ENCODE measurements around the gene HAUS7. TPM values are rescaled to one million over a fixed set of nuclear protein-coding genes. Genes with fewer than 3 reads are reported as not detected.

Gene HAUS7
- total RNA-seq, 1 experiment from 2014 or later: 28.9 TPM

GRCh38 chrX:153463556-153463955 is 6.8 kb downstream of the HAUS7 start:
- Histone ChIP-seq H3K36me3 (ENCODE audit: control insufficient read depth in 1 of 2, insufficient read depth in 2 of 2, low read length in 2 of 2) (0 out of 4 replicates have a peak, but pooled peaks cover 0 to 3% of the 10 kb centered on the region in 2 experiments), H3K9me3 (ENCODE audit: control insufficient read depth in 1 of 2, insufficient read depth in 1 of 2, low read depth in 1 of 2, low read length in 2 of 2) (no peaks in the 10 kb centered on the region), H3K27me3 (ENCODE audit: insufficient read depth, low read length) (no peaks in the 10 kb centered on the region), H3K4me1 (ENCODE audit: control insufficient read depth in 1 of 2, insufficient read depth in 2 of 2, low read length in 2 of 2) (no peaks in the 10 kb centered on the region), H3K9ac (ENCODE audit: low read length) (no peak overlapping the region), H3K4me3 (replicated peaks in 1 of 2; ENCODE audit: low read depth in 1 of 2, low read length in 2 of 2) (no peak overlapping the region), H3K27ac (ENCODE audit: low read depth, low read length) (no peak overlapping the region), H3K79me2 (ENCODE audit: insufficient read depth, low read length) (no peaks in the 10 kb centered on the region; the same call in 1 of the 2 replicates), H3K4me2 (ENCODE audit: low read length) (no peak overlapping the region), H3K9me2 (ENCODE audit: insufficient read depth) (no peaks in the 10 kb centered on the region), H2AFZ (ENCODE audit: low read depth, low read length, poor library complexity, severe bottlenecking) (no peak overlapping the region), H4K20me1 (ENCODE audit: insufficient read depth) (no peaks in the 10 kb centered on the region)
- RAD21 ChIA-PET (ENCODE audit: low non-redundant PET in 1 of 2, low total read pairs in 2 of 2, uncharacterized antibody in 2 of 2, unreplicated experiment in 2 of 2): no interaction called here
- DNase-seq (ENCODE audit: low read depth, low spot score) (no peak), ATAC-seq (no peak)
- intact Hi-C loops (cut with micrococcal nuclease): no loop called here
- POLR2A ChIA-PET: no interaction called here
- CTCF ChIA-PET: no interaction called here
- TF ChIP-seq POLR2AphosphoS5 (IDR thresholded peaks at IDR 0.05; ENCODE audit: low read depth, low read length) (no peak), MAX (IDR thresholded peaks at IDR 0.05) (no peak), FOSL1 (IDR thresholded peaks at IDR 0.05; ENCODE audit: low read depth) (no peak), ZFX (IDR thresholded peaks at IDR 0.05) (no peak), SIN3A (IDR thresholded peaks at IDR 0.05; ENCODE audit: low read depth) (no peak), CEBPB (IDR thresholded peaks at IDR 0.05; ENCODE audit: low read depth) (no peak)
- BruUV-seq (replicated peaks): no TSS peak

GRCh38 chrX:153463031-153463430 is 7.3 kb downstream of the HAUS7 start:
- intact Hi-C loops (cut with micrococcal nuclease): no loop called here
- DNase-seq (ENCODE audit: low read depth, low spot score) (no peak), ATAC-seq (no peak)
- no peak for TF ChIP-seq ZNF274 (IDR thresholded peaks at IDR 0.05; ENCODE audit: low read depth, low read length)
- TF ChIP-seq ATF3 (IDR thresholded peaks at IDR 0.05): no peak
- TF ChIP-seq SP1 (IDR thresholded peaks at IDR 0.05; ENCODE audit: low read depth): no peak
- no peak for TF ChIP-seq SRF (IDR thresholded peaks at IDR 0.05; ENCODE audit: low read depth)
- no peak for TF ChIP-seq FOSL1 (IDR thresholded peaks at IDR 0.05; ENCODE audit: low read depth)
- no peak for TF ChIP-seq MAX (IDR thresholded peaks at IDR 0.05)
- TF ChIP-seq ELF1 (IDR thresholded peaks at IDR 0.05; ENCODE audit: borderline replicate concordance, low read depth): no peak
- Histone ChIP-seq H3K9me2 (ENCODE audit: insufficient read depth) (no peaks in the 10 kb centered on the region), H3K36me3 (ENCODE audit: control insufficient read depth in 1 of 2, insufficient read depth in 2 of 2, low read length in 2 of 2) (0 out of 4 replicates have a peak, but pooled peaks cover 0 to 3% of the 10 kb centered on the region in 2 experiments), H3K9me3 (ENCODE audit: control insufficient read depth in 1 of 2, insufficient read depth in 1 of 2, low read depth in 1 of 2, low read length in 2 of 2) (no peaks in the 10 kb centered on the region), H3K27ac (ENCODE audit: low read depth, low read length) (no peak overlapping the region), H3K27me3 (ENCODE audit: insufficient read depth, low read length) (no peaks in the 10 kb centered on the region), H3K4me3 (replicated peaks in 1 of 2; ENCODE audit: low read depth in 1 of 2, low read length in 2 of 2) (no peak overlapping the region), H3K9ac (ENCODE audit: low read length) (no peak overlapping the region), H2AFZ (ENCODE audit: low read depth, low read length, poor library complexity, severe bottlenecking) (no peak overlapping the region), H3K4me1 (ENCODE audit: control insufficient read depth in 1 of 2, insufficient read depth in 2 of 2, low read length in 2 of 2) (no peaks in the 10 kb centered on the region), H3K4me2 (ENCODE audit: low read length) (no peak overlapping the region), H4K20me1 (ENCODE audit: insufficient read depth) (no peaks in the 10 kb centered on the region), H3K79me2 (ENCODE audit: insufficient read depth, low read length) (no peaks in the 10 kb centered on the region)
- RAD21 ChIA-PET (ENCODE audit: low non-redundant PET in 1 of 2, low total read pairs in 2 of 2, uncharacterized antibody in 2 of 2, unreplicated experiment in 2 of 2): no interaction called here
- POLR2A ChIA-PET: no interaction called here
- CTCF ChIA-PET: no interaction called here
- BruUV-seq (replicated peaks): no TSS peak

Data from HCT116 (cell line).